Brain microvascular endothelial cell (primary cell): ENCODE measurements around the gene QPCT.

Source experiments
- DNase-seq: peaks from one replicate; pipeline ENCODE4 v3.0.0-alpha.2; 2020
- H3K27ac ChIP-seq: fragments of 250-450 bp; sonication (Bioruptor Pico); 2 replicates; pipeline ENCODE4 v1.5.1; 2020; ENCODE audit warnings: mild to moderate bottlenecking, moderate library complexity
- H3K27me3 ChIP-seq: fragments of 250-450 bp; sonication (Bioruptor Pico); replicated peaks from 2 replicates; pipeline ENCODE4 v1.5.1; 2020; ENCODE audit warnings: mild to moderate bottlenecking
- H3K36me3 ChIP-seq: fragments of 250-450 bp; sonication (Bioruptor Pico); replicated peaks from 2 replicates; pipeline ENCODE4 v1.5.1; 2020; ENCODE audit warnings: mild to moderate bottlenecking
- H3K4me3 ChIP-seq: 2 replicates; pipeline ENCODE4 v1.5.1; 2011; ENCODE audit warnings: low read depth, mild to moderate bottlenecking, control low read depth, low read length, moderate library complexity
- CTCF ChIP-seq: IDR thresholded peaks from 2 replicates; pipeline ENCODE4 v1.5.1; 2011; ENCODE audit warnings: low read depth, mild to moderate bottlenecking, moderate library complexity, low read length, control low read depth, inconsistent platforms; ENCODE audit errors: missing control alignments
- in situ Hi-C: cut with HindIII; loops from 2 replicates; pipeline ENCODE4 v1.10.0; 2017; ENCODE audit warnings: low sequenced_read_pairs, low pct_ligation_motif_present

The QPCT gene

DNA sequence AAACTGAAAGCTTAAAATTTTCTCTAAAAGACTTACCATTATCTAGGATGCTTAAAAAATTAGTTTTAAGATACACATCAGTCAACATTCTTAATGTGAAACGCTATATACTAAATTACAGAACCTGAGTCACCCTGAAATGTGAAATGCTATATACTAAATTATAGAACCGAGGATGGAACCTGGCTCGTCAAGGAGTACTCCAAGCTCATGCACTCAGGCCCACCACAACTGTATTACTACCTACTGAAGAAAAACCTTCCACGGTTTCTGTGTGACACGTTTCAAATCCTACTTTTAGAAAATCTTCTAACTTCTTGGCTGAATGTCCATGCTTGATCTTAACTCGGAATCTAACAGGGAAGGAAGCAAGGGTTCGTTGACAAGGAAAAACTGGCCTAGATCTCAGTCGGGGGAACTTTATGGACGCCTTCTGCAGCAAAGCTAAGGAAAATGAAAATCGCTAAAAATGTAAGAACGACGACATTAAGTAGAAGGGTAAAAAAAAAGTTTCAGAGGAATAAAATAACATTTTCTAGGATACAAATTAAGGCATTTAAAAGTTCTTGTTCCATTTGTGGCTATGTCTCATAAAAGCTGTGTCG is 21.2 kb upstream of the QPCT start:
- no peak for TF ChIP-seq CTCF
- no peaks in the 10 kb centered on the region for H3K36me3 ChIP-seq
- H3K4me3 ChIP-seq, result peak overlapping the region; percentile 79
- in situ Hi-C loops, result no loop called here
- no peaks in the 10 kb centered on the region for H3K27me3 ChIP-seq
- peak overlapping the region; percentile 64 for H3K27ac ChIP-seq
- no peak for DNase-seq

DNA sequence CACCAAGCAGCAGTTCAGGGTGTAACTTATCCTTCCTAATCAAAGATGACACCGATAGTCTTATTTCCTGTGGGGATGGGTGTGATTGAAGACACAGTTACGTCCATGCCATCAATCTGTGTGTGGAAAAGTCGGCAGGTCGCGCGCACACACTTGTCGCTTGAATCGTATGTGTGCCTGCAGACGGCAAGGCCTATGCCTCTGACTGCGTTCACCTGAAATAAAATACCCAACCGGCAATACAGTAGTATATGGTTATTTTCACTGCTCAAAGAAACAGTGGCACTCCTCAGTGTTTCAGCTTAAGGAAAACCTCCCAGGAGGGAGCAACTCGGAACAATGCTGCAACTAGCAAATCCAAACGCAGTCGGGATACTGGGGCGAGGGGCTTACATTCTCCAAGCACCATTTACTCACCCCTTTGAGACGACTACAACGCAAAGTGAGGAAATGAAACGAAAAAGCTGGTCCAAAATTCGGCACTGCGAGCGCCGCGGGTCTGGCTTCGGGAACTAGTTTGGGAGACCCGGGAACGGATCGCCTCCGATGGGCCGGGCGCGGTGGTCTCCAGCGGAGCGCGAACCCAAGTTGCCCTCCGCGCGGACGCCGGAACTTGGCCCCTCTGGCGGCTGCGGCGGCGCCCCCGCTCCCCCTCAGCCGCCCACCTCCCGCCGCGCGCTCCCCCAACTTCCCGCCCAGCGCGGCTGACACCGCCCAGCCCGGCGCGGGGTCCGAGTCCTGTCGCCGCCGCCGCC is 20.5 kb upstream of the QPCT start:
- Histone ChIP-seq H3K27ac (peak overlapping the region; percentile 64), H3K36me3 (no peaks in the 10 kb centered on the region), H3K4me3 (peak overlapping the region; percentile 79), H3K27me3 (no peaks in the 10 kb centered on the region)
- DNase-seq, result peak; percentile 22
- no peak for TF ChIP-seq CTCF
- in situ Hi-C loops, result no loop called here

DNA sequence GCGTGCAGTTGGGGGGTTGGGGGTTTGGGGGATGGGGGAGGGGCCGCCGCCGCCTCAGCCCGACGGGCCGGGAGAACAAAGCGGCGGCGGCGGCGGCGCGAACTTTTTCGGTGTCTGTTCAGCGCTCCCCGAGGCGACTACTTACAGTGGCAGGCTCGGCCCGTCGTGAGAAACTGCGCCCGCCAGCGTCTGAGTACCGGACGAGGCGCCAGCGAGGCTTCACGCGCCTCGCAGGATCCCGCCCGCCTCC is 20.0 kb upstream of the QPCT start:
- in situ Hi-C loops, result no loop called here
- Histone ChIP-seq H3K27ac (peak overlapping the region; percentile 64), H3K36me3 (no peaks in the 10 kb centered on the region), H3K4me3 (peak overlapping the region; percentile 79), H3K27me3 (no peaks in the 10 kb centered on the region)
- TF ChIP-seq CTCF, result no peak
- peak; percentile 60 for DNase-seq

GRCh38 chr2:37324786-37325624 is 19.4 kb upstream of the QPCT start, which contains the start of gene PRKD3:
Gene PRKD3 (minus strand): TSS chr2:37324833. CDS start chr2:37316524, 8,309 bp downstream.
- Histone ChIP-seq H3K27me3 (no peaks in the 10 kb centered on the region), H3K27ac (peak within 1 kb of the TSS; percentile 64), H3K4me3 (peak within 1 kb of the TSS; percentile 79), H3K36me3 (no peaks in the 10 kb centered on the region)
- in situ Hi-C loops, result no loop called here
- DNase-seq, result peak; percentile 36
- TF ChIP-seq CTCF, result no peak

DNA sequence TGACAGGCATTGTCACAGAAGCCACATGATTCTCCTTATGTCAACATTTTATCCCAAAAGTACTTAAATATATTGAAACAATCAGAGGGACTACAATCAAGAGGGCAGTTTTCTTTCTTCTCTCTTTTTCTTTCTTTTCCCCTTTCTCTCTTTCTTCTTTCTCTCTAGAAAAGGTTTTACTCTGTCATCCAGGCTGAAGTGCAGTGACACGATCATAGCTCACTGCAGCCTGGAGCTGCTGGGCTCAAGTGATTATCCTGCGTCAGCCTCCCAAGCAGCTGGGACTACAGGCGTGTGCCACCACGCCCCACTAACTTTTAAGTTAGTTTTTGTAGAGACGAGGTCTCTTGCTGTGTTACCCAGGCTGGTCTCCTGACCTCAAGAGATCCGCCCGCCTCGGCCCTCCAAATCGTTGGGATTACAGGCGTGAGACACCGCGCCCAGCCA is 18.8 kb upstream of the QPCT start:
- Histone ChIP-seq H3K27ac (peak overlapping the region; percentile 64), H3K4me3 (peak overlapping the region; percentile 79), H3K36me3 (no peaks in the 10 kb centered on the region), H3K27me3 (no peaks in the 10 kb centered on the region)
- no peak for TF ChIP-seq CTCF
- in situ Hi-C loops, result no loop called here
- no peak for DNase-seq
